ENCODE data around the gene RGPD4.

Gene RGPD4

GRCh38 chr2:107927034-107927534, 100.4 kb downstream of the RGPD4 start:
- DNase-seq (ENCODE audit: low read depth in 2 of 2) = no peak

DNA sequence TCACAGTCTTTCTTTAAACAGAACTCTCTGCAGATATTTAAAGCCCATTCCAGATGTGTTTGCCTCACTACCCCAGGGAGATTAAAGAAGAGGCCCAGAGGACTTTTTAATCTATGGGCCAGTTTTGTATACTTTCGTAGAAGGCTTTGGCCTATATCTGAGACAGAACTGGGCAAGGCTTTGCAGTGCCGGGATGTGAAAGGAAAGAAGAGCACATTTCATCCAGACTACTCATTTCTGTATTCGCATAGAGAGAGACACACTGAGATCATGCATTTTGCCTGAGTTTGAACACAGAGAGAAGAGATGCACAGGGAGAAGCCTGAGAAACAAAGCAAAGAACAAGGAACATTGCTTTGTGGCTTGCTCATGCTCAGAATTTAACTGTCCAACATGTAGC, 104.7 kb downstream of the RGPD4 start:
- DNase-seq (ENCODE audit: low read depth in 2 of 2) = no peak

GRCh38 chr2:107932488-107932887, 105.8 kb downstream of the RGPD4 start:
- no peak for DNase-seq (ENCODE audit: low read depth in 2 of 2)

DNA sequence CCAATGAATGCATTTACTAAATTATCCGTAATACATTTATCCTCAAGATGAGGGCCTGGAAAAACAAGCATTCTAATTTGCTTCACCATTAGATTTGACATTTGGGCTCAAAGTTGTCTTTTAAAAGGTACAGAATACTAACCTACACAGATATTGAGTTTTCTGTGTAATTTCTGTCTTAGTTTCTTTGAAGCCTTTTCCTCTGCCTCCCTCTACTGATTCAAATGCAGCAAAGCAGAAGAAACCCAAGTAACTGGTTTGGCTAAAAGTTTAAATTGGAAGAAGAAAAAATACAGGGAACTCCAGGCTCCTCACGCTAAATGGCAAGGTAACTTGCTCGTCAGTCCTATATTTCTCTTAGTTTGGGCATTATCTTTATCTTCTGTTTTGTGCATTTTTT, 106.3 kb downstream of the RGPD4 start:
- no peak for DNase-seq (ENCODE audit: low read depth in 2 of 2)

DNA sequence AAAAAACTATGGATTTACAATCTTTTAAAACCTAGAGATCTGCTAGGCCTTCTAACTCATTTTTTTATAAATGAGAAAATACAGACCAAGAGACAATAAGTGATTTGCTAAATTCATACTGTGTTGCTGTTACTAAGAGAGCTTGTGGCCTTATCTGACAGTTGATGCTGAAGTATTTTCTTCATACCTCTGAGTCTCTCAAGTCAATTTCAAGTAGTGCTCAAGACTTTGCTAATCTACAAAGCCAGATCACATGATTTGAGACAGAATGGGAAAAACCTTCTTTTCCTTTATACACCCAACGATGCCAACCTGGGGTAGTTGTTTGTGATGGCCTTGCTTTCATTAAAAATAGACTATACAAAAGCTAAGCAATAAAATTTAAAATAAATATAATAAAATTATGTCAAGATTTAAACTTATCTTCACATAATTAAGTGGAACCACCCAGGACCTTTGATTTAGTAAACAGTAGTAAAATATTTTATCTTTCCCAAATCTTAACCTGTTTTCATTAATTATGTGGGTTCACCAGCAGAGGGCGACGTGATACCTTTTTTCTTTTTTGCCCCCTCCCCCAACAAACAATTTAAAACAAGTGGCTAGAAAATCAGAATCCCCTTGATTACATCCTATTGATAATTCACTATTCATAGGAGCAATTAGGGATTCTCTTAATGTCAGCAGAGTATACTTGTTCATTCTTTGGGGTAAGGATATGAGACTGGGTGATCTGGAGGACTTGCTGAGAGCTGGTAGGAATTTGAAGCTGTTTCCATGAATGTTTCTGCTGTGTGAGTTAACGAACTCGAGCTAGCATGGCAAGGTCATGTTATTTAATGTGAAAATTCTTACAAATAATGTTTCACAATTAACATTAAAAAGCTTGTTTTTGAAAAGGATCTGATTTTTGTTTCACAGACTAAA, 110.0 kb downstream of the RGPD4 start:
- DNase-seq (ENCODE audit: low read depth in 2 of 2) = no peak
